ENCODE results near the gene UBE2N. TPM values are rescaled to one million over a fixed set of nuclear protein-coding genes. Genes with fewer than 3 reads are reported as not detected.
A peak's percentile ranks its signal among the peaks of the same experiment; 100 is the strongest.

The UBE2N gene
- total RNA-seq, 1 donor from 2014 or later, result 129 TPM

DNA sequence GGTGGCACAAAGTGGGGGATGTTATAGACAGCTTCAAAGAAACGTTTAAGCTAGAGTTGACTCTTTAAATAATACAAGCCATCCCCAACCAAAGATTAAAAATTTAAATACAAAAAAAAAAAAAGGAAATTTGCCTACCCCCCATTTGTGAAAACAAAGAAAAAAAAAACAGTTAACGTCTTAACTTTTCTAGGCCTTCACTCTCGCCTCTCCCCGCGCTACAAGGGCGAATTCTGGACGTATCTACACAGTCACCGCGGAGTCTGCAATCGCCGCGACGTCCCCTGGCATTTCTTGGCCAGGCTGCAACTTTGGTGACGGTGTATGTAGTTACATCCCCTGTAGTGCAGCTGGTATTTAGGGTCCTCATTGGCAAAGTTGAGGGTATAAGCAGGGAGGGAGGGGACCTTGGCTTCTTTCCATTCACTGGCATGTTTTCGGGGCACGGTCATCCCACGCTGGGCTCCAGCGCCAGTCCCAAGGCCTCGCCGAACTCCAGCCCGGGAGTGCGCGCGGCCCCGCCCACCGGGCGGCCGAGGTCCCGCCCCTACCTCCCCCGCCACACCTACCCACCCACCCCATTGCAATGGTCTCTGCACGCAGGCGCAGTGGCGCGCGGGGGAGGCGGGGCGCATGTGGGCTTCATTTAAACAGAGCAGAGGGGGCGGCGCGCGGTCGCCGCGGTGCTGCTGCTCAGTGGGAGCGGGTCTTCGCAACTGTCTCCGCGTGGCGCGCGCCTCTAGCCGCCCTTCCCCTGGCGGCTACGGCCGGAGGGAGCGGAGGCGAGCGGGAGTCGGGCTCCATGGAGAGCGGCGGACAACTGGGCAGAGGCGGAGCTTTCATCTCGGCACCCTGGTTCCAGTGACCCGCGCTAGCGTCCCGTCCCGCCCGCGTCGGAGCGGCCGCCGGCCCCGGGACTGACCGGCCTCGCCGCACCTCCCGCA, 64.2 kb downstream of the UBE2N start, which contains the start of gene NUDT4:
TSS of gene NUDT4 (plus strand) at position 674 of the 944 bp plus-strand sequence. CDS start 398 bp downstream, outside the sequence.
- Mint-ChIP-seq H3K27me3 (no peaks in the 10 kb centered on the region), H3K36me3 (ENCODE audit: insufficient read depth) (no peaks in the 10 kb centered on the region), H3K4me3 (ENCODE audit: low read depth) (peak within 1 kb of the TSS; percentile 100), H3K27ac (peak within 1 kb of the TSS; percentile 98), H3K9me3 (ENCODE audit: low read depth) (no peaks in the 10 kb centered on the region), H3K4me1 (ENCODE audit: low read depth) (peaks cover 42% of the 10 kb centered on the region)
- TF ChIP-seq, protein P1, sequence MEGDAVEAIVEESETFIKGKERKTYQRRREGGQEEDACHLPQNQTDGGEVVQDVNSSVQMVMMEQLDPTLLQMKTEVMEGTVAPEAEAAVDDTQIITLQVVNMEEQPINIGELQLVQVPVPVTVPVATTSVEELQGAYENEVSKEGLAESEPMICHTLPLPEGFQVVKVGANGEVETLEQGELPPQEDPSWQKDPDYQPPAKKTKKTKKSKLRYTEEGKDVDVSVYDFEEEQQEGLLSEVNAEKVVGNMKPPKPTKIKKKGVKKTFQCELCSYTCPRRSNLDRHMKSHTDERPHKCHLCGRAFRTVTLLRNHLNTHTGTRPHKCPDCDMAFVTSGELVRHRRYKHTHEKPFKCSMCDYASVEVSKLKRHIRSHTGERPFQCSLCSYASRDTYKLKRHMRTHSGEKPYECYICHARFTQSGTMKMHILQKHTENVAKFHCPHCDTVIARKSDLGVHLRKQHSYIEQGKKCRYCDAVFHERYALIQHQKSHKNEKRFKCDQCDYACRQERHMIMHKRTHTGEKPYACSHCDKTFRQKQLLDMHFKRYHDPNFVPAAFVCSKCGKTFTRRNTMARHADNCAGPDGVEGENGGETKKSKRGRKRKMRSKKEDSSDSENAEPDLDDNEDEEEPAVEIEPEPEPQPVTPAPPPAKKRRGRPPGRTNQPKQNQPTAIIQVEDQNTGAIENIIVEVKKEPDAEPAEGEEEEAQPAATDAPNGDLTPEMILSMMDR (IDR thresholded peaks at IDR 0.05; ENCODE audit: unreplicated experiment), result peak; percentile 9
- peak; percentile 98 for DNase-seq (ENCODE audit: low spot score, unreplicated experiment)

DNA sequence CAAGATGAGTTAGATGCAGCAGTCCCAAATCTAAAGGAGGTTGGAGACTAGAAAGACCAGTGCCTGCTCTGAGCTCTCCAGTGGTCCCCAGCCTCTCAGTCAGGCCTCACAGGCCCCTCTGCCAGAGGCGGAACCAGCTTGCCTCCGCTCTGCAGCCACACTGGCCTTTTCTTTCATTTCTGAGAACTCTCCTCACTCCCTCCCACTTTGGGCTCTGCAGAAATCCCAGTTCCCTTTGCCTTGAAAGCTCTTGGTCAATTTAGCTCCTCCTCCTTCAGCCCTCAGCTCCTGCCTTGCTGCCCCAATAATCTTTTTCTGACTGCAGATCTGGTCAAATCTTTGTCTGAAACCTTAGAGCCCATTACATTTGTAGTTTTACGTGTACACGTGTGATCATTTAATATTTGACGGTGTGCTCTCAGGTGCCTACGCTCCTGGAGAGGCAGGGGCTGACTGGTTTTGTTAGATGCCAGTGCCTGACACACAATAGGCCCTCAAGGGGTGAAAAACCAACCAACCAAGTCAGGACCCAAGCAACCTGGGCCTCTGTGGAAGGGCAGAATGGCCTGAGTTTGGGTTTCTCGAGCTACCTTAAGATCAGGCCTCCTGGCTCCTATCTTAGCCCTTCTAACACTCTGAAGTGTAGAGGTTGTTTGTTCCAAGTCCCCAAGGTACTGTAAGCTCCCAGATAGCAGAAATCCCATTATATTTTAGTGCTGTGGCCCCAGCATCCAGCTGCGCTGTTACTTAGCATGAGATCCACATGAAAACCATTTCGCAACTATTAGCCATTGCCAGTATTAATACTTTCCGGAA, 65.1 kb downstream of the UBE2N start:
- peak overlapping the region; percentile 34 for H3K27ac Mint-ChIP-seq
- H3K36me3 Mint-ChIP-seq (ENCODE audit: insufficient read depth), result no peaks in the 10 kb centered on the region
- H3K4me3 Mint-ChIP-seq (ENCODE audit: low read depth), result peak overlapping the region; percentile 75
- no peak for DNase-seq (ENCODE audit: low spot score, unreplicated experiment)
- H3K27me3 Mint-ChIP-seq, result no peaks in the 10 kb centered on the region
- H3K9me3 Mint-ChIP-seq (ENCODE audit: low read depth), result no peaks in the 10 kb centered on the region
- TF ChIP-seq, protein P1 (IDR thresholded peaks at IDR 0.05; ENCODE audit: unreplicated experiment), result no peak
- H3K4me1 Mint-ChIP-seq (ENCODE audit: low read depth), result peaks cover 38% of the 10 kb centered on the region

DNA sequence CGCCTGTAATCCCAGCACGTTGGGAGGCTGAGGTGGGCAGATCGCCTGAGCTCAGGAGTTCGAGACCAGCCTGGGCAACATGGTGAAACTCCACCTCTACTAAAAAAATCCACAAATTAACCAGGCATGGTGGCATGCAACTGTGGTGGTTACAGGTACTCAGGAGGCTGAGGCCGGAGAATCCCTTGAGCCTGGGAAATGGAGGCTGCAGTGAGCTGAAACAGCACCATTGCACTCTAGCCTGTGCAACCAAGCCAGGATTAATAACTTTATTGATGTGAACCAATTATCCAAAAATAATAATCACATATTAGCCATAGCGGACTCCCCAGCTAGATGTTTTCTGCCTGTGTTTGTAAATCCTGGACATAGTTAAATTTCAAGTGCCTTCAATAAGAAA, 65.8 kb downstream of the UBE2N start:
- H3K4me3 Mint-ChIP-seq (ENCODE audit: low read depth), result no peak overlapping the region

DNA sequence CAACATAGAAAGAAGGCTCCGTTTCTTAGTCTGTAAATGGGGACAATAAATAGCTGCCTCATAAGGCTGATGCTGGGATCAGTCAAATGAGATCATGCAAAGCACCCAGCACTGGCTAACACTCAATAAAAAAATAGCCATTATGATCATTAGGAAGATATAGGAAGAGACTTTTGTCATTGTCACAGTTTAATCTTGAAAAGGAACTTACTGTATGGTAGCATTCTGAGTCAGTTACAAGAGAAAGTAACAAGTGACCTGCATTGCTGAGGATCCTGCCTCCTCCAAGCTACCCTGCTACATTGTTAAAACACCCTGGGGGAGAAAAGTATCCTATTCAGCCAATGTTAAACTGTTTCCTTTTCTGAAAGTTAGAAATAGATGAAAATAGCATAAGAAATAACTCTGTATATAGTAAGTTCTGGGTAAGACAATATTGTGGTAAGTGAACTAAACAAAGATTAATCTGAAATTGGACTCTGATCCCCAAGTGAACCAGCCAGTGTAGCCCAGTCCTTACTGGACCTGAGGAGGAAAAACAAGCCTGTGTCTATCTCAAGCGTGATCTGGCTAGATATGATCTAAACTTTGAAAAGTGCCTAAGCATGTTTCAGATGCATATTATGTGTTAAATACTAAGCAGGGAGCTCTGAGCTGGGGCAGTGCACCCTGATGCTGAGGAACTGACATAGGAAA, 67.6 kb downstream of the UBE2N start:
- Mint-ChIP-seq H3K27me3 (no peaks in the 10 kb centered on the region), H3K27ac (peak overlapping the region; percentile 49), H3K4me3 (ENCODE audit: low read depth) (no peak overlapping the region), H3K9me3 (ENCODE audit: low read depth) (no peaks in the 10 kb centered on the region), H3K36me3 (ENCODE audit: insufficient read depth) (no peaks in the 10 kb centered on the region), H3K4me1 (ENCODE audit: low read depth) (peaks cover 21% of the 10 kb centered on the region)
- TF ChIP-seq, protein P1 (IDR thresholded peaks at IDR 0.05; ENCODE audit: unreplicated experiment), result no peak
- no peak for DNase-seq (ENCODE audit: low spot score, unreplicated experiment)

More for the DNA sequence above, 65.8 kb downstream of the UBE2N start:
- DNase-seq (ENCODE audit: low spot score, unreplicated experiment), result no peak
- no peaks in the 10 kb centered on the region for H3K36me3 Mint-ChIP-seq (ENCODE audit: insufficient read depth)
- TF ChIP-seq, protein P1 (IDR thresholded peaks at IDR 0.05; ENCODE audit: unreplicated experiment), result no peak
- H3K27ac Mint-ChIP-seq, result no peak overlapping the region
- H3K27me3 Mint-ChIP-seq, result no peaks in the 10 kb centered on the region
- H3K4me1 Mint-ChIP-seq (ENCODE audit: low read depth), result peaks cover 31% of the 10 kb centered on the region
- H3K9me3 Mint-ChIP-seq (ENCODE audit: low read depth), result no peaks in the 10 kb centered on the region
